NCI-H69 (cell line): ENCODE data around the gene C2orf72.
"Not testable (repeated sequence)": the region's sequence is repeated elsewhere in the genome, so short reads cannot be mapped to it uniquely, and the experiment has no call there.

ENCODE experiments used
- DNase-seq: peaks from one replicate; lab custom pipeline; 2025; lab: John Stamatoyannopoulos, UW

Gene C2orf72

DNA sequence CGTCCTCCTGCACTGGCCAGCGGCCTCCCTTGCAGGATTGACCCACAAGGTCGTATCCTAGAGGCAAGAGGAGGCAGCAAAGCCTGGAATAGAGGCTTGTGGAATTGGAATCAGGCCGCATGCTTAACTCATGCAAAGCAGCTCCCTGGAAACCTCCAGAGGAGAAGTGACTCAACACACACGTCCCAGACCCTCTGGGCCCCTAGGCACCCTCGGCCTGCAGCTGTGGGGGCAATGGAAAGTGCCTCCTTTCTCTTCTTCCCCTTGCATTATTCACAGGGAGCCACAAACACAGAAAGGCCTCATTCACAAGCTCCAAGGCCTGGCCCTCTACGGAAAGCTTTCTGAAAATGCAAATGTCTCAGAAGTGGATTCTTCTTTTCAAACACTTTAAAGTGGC is 21.8 kb upstream of the C2orf72 start:
- no peak for DNase-seq

DNA sequence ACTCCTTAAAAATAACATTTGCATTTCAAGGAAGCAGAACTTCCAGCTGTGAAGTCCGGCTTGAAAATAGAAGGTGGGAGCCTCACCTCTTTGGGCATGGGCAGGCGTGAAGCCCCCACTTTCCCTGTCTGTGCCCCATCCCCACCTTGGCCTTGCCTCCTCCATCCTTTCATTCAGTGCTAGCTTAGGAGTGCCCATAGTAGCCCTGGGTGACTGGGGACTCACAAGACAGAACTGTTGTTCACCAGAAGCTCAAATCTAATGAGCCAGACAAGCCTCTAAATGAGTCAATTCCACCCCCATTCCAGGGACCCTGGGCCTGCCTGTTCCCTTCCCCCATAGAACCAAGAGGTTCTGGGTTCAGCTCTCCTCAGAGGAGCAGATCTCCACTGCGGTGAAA is 21.4 kb upstream of the C2orf72 start:
- DNase-seq: no peak

DNA sequence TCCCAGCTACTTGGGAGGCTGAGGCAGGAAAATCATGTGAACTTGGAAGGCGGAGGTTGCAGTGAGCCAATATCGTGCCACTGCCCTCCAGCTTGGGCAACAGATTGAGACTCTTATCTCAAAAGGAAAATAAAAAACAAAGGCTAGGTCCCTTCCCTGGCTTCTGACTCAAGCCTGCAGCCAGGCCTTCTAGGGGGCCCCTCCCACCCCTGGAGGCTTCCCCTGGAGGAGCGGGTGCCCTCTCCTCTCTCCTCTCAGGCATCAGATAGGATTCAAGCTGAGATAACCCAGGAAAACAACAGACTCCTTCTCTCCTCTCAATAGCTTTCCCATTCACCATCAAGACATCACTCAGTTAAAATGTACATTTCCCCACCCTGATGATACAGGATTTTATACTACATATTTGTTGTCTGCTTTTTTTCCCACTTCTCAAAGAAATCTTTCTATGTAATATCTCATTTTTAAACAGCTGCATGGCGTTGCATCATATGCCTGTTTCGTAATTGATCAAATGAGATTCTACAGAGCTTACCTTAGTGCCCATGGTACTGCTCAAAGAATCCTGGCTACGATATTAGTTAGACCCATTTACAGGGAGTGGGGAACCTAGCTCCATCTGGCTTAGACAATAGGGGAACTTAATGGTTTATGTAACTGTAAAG is 20.6 kb upstream of the C2orf72 start:
- DNase-seq: no peak

DNA sequence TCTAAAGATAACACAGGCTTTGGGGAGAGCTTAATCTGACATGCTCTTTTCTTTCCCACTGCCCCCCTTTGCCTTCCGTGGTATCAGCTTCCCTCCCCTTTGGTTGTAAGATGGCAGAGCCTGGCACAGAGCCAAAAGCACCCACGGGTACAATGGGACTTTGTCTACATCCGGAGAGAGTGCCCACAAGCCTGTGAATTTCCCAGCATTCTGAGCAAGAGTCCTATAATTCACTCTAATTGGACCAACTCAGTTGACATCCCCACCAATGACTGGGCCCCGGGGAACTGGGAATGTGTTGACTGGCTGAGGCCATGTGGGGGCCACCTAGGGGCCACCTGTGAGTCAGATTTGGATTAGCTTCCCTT is 20.1 kb upstream of the C2orf72 start:
- peak; percentile 52 for DNase-seq

DNA sequence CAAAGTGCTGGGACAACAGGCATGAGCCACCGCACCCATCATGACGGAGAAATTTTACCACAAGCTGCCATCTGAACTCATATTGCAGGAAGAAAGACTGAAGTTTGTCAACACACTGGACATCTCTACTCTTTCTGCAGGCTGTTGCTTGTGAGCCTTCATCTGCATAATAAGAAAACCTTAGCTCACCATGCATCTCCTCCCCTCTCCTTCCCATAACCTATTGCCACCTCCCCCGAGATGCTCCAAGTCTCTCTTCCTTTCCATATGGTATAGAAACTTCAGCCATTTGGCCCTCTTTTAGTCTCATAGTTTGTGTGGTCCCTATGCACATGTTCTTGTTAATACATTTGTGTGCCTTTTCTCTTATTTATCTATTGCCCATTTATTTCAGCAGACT is 19.1 kb upstream of the C2orf72 start:
- no peak for DNase-seq

DNA sequence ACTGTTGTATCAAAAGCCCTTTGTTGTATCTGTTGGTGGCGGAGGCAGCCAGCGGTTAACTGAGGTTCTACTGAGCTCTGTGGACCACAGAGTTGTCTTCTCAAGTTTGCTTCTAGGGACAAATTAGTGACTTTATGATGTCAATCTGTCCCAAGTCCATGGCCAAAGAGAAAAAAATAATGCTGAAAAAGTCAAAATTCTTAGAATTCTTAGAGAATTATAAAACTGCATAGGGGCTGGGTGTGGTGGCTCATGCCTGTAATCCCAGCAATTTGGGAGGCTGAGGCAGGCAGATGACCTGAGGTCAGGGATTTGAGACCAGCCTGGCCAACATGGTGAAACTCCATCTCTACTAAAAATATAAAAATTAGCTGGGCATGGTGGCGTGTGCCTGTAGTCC is 12.3 kb upstream of the C2orf72 start:
- DNase-seq: not testable (repeated sequence)

DNA sequence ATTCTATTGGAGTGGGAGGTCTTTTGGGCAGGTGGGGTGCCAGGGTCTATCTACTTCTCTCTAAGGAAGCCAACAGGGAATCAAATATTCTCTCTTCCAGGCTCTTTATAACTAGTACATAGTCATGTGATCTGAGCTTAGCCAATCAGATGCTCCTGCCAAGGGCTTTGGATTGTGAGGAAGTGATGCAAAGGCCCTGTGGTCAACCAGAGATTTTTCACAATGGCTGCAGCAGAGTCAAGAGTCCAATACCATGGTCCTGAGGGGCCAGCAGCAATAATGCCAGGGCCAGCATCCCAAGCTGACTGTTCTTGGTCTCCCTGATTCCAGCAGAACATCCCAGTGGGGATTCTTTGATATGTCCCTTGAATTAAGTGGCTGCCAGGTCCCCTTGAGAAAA is 8.4 kb upstream of the C2orf72 start:
- DNase-seq: no peak

DNA sequence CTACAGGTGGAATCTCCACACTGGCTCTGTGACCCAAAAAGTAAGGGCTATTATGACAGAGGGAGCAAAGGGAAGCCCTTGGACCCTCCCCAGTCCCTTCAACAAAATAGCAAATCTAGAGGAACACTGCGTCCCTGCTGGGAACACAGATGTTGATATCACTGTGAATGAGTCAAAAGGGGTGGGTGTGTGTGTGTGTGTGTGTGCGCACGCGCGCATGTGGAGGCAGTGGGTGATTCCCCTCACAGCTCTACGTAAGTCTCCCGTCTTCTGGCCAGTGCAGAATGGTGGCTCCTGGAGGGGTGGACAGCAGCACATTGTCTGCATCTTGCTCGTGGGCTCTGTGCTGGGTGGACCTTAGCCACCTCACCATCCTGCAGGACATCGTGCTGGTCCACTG is 7.8 kb upstream of the C2orf72 start:
- no peak for DNase-seq

DNA sequence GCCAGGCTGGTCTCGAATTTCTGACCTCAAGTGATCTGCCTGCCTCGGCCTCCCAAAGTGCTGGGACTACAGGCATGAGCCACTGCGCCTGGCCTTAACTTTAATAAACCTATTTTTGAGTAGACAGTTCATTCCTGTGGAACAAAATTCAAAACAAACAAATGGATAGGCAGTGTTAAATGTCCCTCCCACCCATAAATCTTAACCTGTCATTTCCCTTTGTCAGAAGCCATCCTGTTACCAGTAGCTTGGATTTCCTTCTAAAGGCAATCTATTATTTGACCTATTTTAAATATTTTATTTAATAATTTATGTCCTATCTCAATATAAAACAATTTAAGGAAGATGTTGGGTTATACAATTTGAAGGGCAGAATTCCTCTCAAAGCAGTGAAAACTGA is 6.6 kb upstream of the C2orf72 start:
- no peak for DNase-seq

DNA sequence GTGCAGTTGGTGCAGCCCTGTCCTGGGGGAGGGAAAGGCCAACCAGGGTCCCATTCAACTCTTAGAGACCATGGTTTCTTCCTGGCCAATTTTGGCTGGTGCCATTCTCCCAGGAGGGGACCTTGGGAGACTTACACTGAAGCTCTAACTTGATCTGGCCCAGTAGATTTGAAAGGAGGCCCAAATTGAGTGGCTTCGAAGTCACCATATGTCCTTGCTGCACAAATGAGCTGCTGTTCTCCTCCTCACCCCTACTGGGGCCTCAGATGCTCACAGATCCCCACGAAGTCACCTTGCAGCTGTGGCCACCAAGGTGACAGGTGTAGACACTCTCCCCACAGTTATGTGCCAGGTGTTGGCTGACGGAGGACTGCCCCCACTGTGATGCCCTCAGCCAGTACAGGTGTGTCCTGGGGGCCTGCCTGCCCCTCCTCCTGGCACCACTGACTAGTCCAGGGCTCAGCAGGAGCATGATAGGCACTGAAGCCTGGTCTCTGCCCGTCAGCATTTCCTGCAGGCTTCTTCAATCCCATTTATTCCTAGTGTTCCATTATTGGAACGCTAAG is 4.7 kb upstream of the C2orf72 start:
- DNase-seq: peak; percentile 20

DNA sequence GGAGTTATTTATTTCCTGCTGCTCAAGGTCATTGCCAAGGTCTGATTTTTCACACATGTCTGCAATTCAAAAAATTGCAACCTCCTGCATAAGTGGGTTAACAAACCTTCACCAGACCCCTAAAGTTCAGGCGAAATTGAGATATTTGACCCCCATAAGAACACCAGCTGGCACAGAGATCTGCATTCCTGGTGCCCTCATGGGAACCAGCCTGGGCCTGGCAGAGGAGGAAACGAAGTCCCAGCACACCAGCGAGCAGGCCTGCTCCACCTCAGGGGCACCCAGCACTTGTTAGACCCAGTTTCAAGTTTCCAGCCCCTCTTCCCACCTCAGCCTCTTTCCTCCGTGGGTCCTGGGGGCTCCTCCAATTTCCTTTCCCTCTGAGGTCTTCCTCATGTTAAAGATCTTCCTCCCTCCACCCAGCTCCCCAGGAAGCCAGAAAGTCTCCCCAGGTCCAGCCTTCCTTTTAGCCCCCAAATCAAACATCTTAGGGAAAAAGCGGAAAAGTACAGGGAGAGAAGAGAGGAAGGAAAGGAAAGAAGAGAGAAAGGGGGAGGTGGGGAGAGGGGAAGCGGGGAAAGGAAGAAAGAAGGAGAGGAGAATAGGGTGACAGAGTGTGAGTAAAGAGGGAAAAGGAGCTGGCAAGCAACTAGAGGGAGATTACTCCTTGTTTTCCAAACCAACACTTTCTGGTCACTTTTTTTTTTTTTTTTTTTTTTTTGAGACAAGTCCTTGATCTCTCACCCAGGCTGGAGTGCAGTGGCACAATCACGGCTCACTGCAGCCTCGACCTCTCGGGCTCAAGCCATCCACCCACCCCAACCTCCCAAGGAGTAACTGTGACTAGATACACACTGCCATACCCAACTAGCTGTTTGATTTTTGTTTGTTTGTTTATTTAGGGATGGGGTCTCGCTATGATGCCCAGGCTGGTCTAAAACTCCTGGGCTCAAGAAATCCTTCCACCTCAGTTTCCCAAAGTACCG is 3.9 kb upstream of the C2orf72 start:
- no peak for DNase-seq

DNA sequence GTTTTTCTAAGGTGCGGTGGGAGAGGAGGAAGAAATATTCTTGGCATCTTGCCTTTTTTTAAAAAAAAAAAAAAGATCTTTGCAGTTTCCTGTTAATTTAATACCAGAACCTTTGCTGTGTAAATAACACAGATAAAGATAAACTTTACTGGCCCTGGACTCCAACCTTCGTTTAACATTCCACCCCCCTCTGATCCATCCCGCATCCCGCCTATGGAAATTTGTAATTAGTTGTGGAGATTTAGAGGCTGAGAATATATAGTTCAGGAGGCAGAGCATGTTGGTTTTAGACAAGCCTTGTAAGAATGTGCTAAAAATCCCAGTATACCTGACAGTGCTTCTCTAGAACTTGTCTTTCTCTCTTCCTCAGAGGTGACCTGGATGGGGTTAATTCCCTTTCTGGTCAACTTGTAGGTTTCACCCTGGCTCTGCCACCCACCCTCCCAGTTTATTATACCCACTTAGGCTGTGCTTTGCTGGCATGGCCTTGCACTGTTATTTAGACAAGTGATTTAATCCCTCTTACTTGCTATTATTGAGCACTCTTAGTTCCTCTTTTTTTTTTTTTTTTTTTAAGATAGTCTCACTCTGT is 2.9 kb upstream of the C2orf72 start:
- no peak for DNase-seq

DNA sequence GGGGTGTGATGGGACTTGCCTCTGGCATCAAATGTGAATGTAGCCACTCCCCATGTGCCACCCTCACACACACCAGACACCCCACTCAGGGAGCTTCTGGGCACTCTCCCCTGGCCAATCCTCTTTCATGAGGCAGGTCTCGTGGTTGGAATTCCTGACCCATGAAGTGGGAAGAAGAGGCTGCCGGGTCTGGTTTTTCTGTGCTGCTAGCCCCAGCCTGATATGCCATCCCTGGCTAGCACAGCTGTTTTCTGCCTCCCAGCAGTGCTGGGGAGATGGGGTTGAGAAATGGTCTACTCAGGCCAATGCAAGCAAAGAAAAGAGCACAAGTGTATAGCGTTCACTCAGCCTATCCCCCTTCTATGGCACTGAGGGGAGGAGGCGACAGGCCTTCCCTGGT is 1.2 kb upstream of the C2orf72 start:
- no peak for DNase-seq

DNA sequence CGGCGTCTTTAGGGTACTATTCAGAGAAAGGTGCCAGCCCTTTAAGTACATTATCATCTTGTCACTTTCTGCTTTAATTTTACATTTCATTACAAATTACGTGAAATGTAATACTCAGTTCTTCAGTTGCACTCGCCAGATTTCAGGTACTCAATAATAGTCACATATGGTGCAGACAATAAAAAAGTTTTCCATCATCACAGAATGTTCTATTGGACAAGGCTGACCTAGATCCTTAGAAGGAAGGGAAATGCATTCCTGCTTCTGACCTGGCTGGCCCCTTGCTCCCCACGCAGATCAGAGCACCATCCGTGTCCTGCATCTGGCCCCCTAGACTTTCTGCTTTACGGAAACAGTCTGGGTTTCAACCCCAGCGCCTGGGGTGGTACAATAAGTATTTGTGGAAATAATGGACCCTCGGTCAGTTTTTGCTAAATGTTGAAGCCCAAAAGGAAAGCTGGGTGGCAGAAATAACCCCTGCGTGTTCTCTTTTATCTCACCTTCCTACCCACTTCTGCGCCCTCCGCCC is 681 bp upstream of the C2orf72 start:
- DNase-seq: no peak

DNA sequence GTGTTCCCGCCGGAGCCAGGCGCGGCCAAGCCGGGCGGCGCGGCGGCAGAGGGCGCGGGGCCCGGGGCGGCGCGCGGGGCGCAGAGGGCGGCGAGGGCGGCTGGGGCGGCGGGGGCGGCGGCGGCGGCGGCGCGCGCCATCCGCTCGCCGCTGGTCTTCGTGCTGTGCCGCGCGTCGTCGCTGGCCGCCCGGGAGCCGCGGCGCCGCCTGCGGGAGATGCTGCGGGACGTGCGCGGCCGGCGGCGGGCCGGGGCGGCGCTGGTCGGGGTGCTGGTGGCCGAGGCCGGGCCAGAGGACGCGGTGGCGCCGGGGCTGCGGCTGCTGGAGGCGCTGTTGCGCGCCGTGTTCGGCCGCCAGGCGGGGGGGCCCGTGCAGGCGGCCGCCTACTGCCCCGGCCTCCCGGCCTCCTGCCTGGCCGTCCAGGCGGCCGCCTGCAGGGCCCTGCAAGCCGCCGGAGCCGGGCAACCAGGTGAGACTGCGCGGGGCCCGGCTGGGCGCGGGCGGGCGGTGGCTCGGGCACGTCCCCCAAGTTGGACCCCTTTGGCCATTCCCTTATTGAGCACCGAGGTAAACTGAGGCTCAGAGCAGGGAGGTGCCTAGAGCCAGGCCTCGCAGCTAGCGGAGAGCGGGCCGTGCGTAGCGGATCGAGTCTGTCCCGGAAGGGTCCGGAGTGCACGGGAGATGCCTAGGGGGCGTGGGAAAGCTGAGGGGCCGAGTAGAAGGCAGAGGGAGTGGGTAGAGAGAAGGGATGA is 584 bp downstream of the C2orf72 start:
- peak; percentile 36 for DNase-seq

DNA sequence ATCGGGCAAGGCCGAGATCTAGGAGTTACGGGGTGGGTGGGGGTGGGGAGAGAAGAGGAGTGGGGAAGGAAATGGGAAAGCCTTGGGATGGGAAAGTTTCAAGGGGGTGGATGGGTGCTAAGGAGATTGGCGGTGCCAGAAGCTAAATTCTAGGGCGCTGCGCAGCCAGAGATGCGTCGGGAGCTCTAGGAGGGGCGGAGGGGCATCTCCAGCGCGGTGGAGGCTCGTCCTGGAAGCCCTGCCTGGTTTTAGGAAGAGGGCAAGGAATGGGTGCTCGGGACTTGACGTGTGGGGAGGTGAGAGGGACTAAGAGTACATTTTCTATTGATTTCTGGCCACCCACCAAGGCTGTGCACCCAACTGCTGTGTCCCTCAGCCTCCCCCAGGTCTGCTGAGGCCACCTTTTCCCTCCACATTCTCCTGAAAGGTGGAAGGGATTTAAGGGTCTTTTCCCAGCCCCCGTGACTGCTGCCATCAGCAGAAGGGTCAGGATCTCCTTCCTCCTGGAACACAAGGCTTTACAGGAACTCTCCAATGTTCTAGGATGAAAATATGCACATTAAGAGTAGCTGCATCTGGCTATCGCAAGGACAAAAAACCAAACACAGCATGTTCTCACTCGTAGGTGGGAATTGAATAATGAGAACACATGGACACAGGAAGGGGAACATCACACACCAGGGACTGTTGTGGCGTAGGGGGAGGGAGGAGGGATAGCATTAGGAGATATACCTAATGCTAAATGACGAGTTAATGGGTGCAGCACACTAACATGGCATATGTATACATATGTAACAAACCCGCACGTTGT is 1.4 kb downstream of the C2orf72 start:
- no peak for DNase-seq

DNA sequence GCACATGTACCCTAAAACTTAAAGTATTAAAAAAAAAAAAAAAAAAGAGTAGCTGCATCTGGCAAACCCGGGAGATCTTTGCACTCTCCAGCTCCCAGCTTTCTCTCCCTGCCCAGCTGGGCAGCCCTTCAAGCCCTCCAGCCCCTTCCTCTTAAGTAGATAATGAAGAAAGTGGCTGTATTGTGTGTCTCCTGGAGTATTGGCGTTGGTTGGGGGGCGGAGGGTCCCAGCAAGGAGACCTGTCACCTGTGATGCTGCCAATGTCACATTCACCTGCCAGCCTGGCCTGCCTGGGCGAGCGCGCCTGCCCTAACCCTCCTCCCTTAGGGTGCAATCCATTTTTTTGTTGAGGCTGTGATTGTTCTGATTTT is 2.0 kb downstream of the C2orf72 start:
- DNase-seq: no peak

DNA sequence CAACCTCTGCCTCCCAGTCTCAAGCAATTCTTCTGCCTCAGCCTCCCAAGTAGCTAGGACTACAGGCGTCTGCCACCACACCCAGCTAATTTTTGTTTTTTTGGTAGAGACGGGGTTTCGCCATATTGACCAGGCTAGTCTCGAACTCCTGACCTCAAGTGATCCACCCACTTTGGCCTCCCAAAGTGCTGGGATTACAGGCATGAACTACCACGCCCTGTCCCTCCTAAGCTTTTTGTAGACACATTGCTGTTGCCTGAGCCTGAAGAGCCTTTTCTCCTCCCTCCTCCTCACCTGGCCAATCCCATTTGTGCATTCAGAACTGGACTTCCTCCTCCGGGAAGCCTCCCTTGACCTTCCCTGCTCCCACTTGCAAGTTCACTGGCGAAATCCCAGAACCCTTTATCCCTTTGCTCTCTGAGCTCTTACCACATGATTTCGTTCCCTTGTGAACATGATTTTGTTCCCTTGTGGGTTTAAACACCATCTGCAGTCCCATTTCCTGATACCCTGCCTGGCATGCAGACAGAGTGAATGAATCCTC is 2.6 kb downstream of the C2orf72 start:
- no peak for DNase-seq

DNA sequence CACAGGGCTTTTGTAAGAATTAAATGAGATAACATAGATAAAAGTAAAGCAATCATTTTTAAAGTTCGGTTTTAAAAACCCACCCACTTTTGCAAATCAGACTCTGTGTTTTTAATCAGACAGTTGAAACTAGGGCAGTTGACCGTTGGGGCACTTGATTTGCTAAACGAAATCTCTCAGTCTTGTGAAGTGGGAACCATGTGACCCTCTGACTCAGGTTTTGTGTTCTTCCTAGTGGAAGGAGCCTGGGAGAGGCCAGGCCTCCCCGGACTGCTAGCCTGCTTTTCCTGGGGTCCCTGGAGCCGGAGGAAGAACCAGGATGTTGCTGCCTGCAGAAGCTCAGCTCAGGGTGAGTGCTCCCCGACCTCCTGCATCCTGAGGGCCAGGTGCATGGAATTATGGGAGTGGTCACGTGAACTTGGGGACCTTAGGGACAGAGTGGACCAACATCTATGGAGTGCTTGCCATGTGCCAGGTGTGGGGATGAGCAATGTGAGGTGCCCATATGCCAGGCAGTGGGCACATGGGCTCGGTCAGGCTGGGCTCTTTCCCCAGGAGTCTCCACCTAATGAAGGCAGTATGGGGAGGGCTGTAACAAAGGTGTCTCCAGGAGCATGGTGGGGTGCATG is 3.9 kb downstream of the C2orf72 start:
- no peak for DNase-seq

DNA sequence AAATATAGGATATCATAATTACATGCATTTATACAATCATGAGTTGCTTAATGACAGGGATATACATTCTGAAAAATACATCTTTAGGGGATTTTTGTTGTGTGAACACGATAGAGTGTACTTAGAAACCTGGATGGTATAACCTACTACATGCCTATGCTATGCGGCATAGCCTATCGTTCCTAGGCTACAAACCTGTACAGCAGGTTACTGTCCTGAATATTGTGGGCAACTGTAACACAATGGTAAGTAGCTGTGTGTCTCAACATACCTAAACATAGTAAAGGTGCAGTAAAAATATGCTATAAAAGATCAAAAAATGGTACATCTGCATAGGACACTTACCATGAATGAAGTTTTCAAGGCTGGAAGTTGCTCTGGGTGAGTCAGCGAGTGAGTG is 6.5 kb downstream of the C2orf72 start:
- no peak for DNase-seq
